NCI-H128 (cell line): ENCODE measurements around the gene ING3.

Experiments used
- DNase-seq: peaks from one replicate; lab custom pipeline; 2025; ENCODE audit not compliant: unreplicated experiment; lab: John Stamatoyannopoulos, UW

Gene ING3

DNA sequence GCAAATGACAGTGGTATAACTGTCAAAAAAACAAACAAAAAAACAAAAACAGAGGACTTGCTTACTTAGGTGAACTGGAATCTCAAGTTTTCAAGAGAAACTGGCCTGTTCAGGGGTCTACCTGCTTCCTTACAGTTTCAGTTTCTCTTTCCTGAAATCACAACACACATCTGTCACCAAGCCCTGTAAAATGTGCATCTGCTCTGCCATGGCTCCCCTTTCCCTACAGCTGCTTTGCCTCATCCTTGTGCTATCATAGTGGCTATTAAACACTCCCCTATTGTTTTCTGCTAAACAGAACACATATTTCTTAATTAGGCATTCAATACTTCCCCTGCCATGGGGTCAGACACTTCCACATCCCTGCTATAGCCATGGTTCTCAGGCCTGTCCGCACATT lies 75.6 kb downstream of the ING3 start:
- DNase-seq = no peak

GRCh38 chr7:121026577-121027111 lies 76.1 kb downstream of the ING3 start:
- DNase-seq = no peak
